Glomerular endothelial cell (primary cell): Measurements from ENCODE around the gene THOC1. TPM values are rescaled to one million over a fixed set of nuclear protein-coding genes. Genes with fewer than 3 reads are reported as not detected.
"Not testable (repeated sequence)": the region's sequence is repeated elsewhere in the genome, so short reads cannot be mapped to it uniquely, and the experiment has no call there.

Source experiments
- DNase-seq: peaks from one replicate; pipeline ENCODE4 v3.0.0-alpha.2; 2011; ENCODE audit warnings: low read depth, low spot score; ENCODE audit errors: extremely low read depth
- total RNA-seq: library from RNA; depleted of rRNA; stranded (reverse); fragments of >200 nt; gene quantifications from 2 replicates; pipeline ENCODE4 v1.2.3, GENCODE V29; 2015

The THOC1 gene, protein sequence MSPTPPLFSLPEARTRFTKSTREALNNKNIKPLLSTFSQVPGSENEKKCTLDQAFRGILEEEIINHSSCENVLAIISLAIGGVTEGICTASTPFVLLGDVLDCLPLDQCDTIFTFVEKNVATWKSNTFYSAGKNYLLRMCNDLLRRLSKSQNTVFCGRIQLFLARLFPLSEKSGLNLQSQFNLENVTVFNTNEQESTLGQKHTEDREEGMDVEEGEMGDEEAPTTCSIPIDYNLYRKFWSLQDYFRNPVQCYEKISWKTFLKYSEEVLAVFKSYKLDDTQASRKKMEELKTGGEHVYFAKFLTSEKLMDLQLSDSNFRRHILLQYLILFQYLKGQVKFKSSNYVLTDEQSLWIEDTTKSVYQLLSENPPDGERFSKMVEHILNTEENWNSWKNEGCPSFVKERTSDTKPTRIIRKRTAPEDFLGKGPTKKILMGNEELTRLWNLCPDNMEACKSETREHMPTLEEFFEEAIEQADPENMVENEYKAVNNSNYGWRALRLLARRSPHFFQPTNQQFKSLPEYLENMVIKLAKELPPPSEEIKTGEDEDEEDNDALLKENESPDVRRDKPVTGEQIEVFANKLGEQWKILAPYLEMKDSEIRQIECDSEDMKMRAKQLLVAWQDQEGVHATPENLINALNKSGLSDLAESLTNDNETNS
- 34.1 and 39.4 TPM in 2 replicates for total RNA-seq

DNA sequence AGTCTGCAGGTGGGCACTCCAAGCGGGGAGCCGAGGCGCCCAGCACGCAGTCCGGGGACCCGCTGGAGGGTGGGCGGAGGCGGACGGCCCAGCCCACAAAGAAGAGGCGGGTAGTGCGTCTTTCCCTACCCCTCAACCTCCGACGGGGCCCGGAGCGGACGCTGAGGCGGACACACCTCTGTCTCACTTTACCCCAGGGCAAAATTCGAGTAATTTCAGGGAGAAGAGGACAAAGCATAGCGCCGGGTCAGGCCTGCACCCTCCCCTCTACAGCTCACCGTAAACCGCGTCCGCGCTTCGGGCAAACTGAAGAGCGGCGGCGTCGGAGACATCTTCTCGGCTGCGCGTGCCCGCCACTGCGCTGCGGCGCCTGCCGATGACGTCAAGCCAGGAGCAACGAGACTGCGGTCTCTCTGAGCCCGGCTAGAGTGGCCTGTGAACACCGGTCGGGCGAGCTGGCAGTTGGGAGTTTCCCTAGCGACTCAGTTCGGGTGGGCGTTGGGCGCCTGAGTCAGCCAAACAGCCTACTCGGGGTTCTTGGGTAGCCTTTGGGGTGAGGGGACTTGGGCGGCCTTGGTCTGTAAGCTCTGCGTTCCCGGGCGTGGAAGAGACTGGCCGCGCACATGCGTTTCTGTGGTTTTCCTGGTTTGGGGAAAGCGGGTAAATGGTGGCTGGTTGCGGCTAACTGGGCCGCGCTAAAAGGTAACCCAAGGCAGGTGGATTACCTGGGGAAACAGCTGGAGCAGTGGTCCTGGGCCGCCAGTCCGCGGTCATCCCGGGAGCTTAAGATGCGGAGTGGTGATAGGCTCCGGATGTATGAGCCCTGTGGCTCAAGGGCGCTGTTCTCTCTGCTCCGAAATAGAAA lies at the start of gene THOC1:
Gene THOC1 (minus strand): TSS at position 360 of the 865 bp plus-strand sequence. CDS start 28 bp downstream, at position 332.
- DNase-seq = peak; percentile 36

DNA sequence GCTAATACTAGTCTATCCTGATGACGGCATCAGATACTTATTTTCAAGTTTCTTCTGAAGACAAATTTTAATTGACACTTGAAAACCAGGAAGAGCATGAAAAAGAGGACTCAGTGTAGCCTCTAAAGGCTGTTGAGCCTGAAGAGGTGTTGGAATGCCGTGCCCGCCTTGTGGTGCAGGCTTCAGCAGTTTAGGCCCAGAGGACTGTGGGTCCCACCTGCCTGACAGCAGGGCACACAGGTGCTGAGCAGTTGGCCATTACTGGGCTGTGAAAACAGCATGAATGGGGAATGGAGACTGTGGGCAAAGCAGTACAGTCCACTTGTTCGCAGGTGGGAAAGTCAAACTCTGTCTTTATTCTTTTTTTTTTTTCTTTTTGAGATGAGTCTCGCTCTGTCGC lies 49.8 kb upstream of the THOC1 start:
- DNase-seq = no peak

DNA sequence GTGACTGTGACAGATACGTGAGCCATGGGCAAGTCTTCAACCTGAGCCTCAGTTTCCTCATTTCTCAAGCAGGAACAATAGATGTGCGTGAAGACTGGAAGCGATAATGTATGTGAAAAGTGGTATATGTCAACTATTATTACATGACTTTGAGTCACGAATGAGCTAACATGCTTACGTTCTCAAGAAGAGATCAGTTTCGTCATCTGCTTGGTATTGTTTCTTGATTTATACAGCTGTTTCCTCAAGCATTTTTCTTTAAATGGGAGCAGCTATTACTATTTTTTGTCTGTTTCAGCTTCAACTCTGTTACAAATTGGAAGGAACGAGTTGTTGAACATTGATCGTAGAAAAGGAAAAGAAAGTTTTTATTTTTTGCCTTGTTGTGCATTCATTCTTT lies 48.5 kb upstream of the THOC1 start:
- DNase-seq = peak; percentile 67

DNA sequence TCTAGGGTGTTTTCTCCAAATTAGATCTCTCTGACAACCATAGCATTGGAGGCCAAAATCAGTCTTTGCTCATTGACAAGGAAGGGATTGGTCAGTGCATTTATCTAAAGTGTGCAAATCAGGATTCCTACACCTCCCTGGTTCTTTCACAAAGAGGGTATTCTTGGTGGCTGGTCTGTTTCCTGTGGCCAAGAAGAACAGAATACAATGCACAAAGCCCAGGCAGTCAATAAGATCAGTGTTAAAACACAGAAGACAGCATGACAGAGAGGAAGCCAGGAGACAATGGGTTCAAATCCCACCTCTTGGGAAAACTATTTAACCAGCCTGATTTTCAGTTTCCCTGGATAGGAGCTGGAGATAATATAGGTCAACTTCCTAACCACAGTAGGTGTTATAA lies 46.1 kb upstream of the THOC1 start:
- no peak for DNase-seq

DNA sequence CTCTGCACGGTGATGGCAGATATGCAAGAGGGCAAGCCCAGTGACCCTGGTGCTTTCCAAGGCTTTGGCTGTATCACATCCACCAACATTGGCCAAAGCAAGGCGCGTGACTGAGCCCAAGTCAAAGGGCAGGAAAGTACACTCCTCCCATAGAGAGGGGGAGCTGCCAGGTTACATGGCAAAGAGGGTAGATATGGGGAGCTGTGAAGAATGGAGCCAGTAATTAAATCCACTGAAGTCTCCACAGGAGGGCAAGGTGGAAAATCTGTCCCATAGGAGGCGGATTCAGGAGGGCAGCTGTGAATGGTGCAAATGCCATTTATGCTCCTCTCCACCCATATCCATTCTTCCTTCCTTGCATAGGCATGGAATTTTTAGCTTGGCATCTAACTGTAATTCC lies 44.6 kb upstream of the THOC1 start:
- no peak for DNase-seq

- DNase-seq = no peak
These were observed 42.2 kb upstream of the THOC1 start for GRCh38 chr18:310042-310441.

- not testable (repeated sequence) for DNase-seq
These were observed 40.2 kb upstream of the THOC1 start for GRCh38 chr18:308086-308485.

- no peak for DNase-seq
These were observed 38.9 kb upstream of the THOC1 start for GRCh38 chr18:306608-307255.

- no peak for DNase-seq
These were observed 37.2 kb upstream of the THOC1 start for GRCh38 chr18:305003-305501.

DNA sequence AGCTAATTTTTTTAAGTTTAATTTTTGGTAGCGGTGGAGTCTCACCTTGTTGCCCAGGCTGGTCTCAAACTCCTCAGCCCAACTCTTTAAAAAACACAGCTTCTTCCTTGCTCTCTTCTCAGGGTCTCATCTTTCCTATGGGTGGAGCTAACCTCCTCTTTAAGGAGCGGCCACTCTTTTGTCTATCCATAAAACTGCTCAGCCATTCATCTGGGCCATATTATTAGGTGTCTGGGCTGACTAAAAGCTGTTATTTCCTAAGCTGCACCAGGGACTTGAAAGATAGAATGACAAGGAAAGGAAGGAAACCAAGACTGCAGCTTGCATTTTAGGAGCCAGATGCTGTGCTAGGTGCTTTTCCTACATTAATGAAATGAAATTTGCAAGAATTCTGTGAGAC lies 35.8 kb upstream of the THOC1 start:
- DNase-seq = no peak

- DNase-seq = no peak
These were observed 35.2 kb upstream of the THOC1 start for GRCh38 chr18:303011-303410.

- no peak for DNase-seq
These were observed 34.2 kb upstream of the THOC1 start for GRCh38 chr18:302097-302496.

DNA sequence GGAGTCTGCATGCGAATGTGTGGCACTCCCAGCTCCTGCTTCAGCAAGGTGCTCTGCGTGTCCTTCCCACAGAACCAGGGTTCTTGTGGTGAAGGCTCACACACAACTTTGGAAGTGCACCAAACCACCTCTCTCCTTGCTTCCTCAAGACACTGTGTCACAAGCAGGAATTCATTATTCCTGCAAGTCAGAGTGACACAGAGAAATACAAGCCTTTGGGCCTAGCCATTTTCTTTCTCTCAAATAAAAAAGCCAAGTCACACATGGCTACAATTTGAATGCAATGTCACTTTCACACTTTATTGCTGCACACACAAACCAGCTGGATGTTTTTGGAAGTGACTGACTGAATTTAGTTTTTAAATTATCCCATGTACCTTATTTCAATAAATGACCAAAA lies 30.1 kb upstream of the THOC1 start:
- no peak for DNase-seq

- DNase-seq = peak; percentile 42
These were observed 28.1 kb upstream of the THOC1 start for GRCh38 chr18:295756-296490.

- no peak for DNase-seq
These were observed 26.7 kb upstream of the THOC1 start for GRCh38 chr18:294566-294965.

DNA sequence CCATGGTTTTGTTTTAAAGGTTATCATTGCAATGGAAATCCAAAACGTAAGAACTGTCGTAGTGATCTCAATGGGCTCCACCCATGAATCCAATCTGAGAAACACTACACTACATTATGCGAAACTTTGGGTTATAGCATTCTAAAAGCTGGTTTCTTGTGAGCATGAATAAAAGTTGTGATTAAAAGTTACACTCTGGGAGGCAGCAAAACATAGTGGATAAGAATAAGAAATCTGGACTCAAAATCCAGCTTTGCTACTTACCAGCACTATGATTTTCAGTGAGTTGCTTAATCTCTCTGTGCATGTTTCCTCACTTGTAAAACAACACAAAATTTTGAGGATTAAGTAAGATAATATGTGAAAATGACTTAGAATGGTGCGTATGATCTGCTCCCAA lies 25.7 kb upstream of the THOC1 start:
- no peak for DNase-seq

- no peak for DNase-seq
These were observed 24.4 kb upstream of the THOC1 start for GRCh38 chr18:292271-292670.

- not testable (repeated sequence) for DNase-seq
These were observed 22.1 kb upstream of the THOC1 start for GRCh38 chr18:289970-290369.

DNA sequence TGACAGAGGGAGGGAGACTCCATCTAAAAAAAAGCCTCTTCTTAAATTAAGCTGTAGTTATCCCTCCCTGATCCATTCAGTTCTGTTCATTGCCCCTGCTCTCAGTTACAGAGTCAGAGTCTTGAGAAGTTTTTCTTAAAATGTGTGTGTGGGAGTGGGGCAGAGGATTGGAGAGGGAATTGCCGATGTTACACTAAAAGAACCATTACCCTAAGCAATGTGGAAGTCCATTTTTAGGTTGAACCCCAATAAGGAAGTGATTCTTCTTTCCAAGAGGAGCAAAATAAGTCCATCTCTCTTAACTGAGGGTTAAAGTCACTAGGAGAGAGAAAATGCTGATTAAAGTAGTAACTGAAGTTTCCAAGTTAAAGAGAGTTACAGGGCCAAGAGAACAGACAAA lies 21.2 kb upstream of the THOC1 start:
- no peak for DNase-seq
